ENCODE data around the gene SPEF1. TPM values are rescaled to one million over a fixed set of nuclear protein-coding genes. Genes with fewer than 3 reads are reported as not detected.
A peak's percentile ranks its signal among the peaks of the same experiment; 100 is the strongest.

The SPEF1 gene
- total and polyA plus RNA-seq, 2 of the 4 experiments (the other 2 are of a cell fraction) = 0.15 TPM; not detected in 1

- BruUV-seq (replicated peaks) = no TSS peak
- H3K4ac ChIP-seq (ENCODE audit: low read depth, low read length) = no peak overlapping the region
- POLR2A ChIA-PET (ENCODE audit: unreplicated experiment) = no interaction called here
- H3K9me3 ChIP-seq (ENCODE audit: control insufficient read depth, insufficient read depth, low read length) = no peaks in the 10 kb centered on the region
- peaks cover 31% of the 10 kb centered on the region for H3K4me1 ChIP-seq (ENCODE audit: control insufficient read depth, insufficient read depth, low read length)
- no peak for ATAC-seq (ENCODE audit: low read depth)
- CTCF ChIA-PET = no interaction called here
- WGBS, 2 experiments (ENCODE audit: extremely low coverage in 2 of 2, insufficient read length in 1 of 2) = 100% methylated on average over 3 of the region's 8 CpGs; no CpG with 5 or more reads in 1 of the 2 experiments
- no peak overlapping the region for H2BK5ac ChIP-seq (ENCODE audit: low read depth, low read length, poor library complexity, severe bottlenecking)
- intact Hi-C loops (cut with micrococcal nuclease) = no loop called here
- H2BK20ac ChIP-seq (ENCODE audit: low read depth, low read length) = no peak overlapping the region
- TF ChIP-seq MAFK (IDR thresholded peaks at IDR 0.05; ENCODE audit: low read depth, low read length) (no peak), CEBPB (IDR thresholded peaks at IDR 0.05; ENCODE audit: low read depth, low read length) (no peak), USF2 (IDR thresholded peaks at IDR 0.05; ENCODE audit: low read depth, low read length) (no peak), CTCF (conservative IDR thresholded peaks at IDR 0.05; ENCODE audit: low read depth, low read length) (no peak), RCOR1 (IDR thresholded peaks at IDR 0.05; ENCODE audit: insufficient replicate concordance, low read length) (no peak), SMC3 (IDR thresholded peaks at IDR 0.05; ENCODE audit: low read depth, low read length) (no peak), BHLHE40 (IDR thresholded peaks at IDR 0.05; ENCODE audit: low read depth, low read length) (no peak), POLR2A (IDR thresholded peaks at IDR 0.05; ENCODE audit: low read depth, low read length) (no peak), RAD21 (IDR thresholded peaks at IDR 0.05; ENCODE audit: low read length) (no peak), MAZ (IDR thresholded peaks at IDR 0.05; ENCODE audit: borderline replicate concordance, low read depth, low read length) (no peak), ELK1 (IDR thresholded peaks at IDR 0.05; ENCODE audit: borderline replicate concordance, low read depth, low read length) (no peak), FOS (IDR thresholded peaks at IDR 0.05; ENCODE audit: low read depth, low read length) (no peak), CHD1 (IDR thresholded peaks at IDR 0.05; ENCODE audit: low read depth, low read length) (no peak), RFX5 (IDR thresholded peaks at IDR 0.05; ENCODE audit: low read depth, low read length) (no peak), MXI1 (IDR thresholded peaks at IDR 0.05; ENCODE audit: borderline replicate concordance, low read depth, low read length) (no peak), NFE2L2 (IDR thresholded peaks at IDR 0.05; ENCODE audit: low read depth, low read length) (no peak)
- H3K14ac ChIP-seq (replicated peaks; ENCODE audit: low read depth, low read length) = no peak overlapping the region
- in situ Hi-C loops (cut with MboI; ENCODE audit: low sequenced_read_pairs) = no loop called here
- H3K18ac ChIP-seq (ENCODE audit: low read depth, low read length) = no peak overlapping the region
- no peak overlapping the region for H3K27ac ChIP-seq (ENCODE audit: insufficient read depth, low read length)
- H3K4me2 ChIP-seq (ENCODE audit: low read depth, low read length) = no peak overlapping the region
- H2AK5ac ChIP-seq (ENCODE audit: low read depth, low read length) = no peak overlapping the region
- no peak overlapping the region for H3K56ac ChIP-seq (ENCODE audit: extremely low read depth, insufficient read depth, low read length)
- peaks cover 68% of the 10 kb centered on the region for H3K36me3 ChIP-seq (ENCODE audit: control insufficient read depth, insufficient read depth, low read length)
- no peak overlapping the region for H3K4me3 ChIP-seq (ENCODE audit: insufficient read depth, low read depth, low read length)
- DNase-seq = no peak
- H2BK15ac ChIP-seq (ENCODE audit: low read depth, low read length) = no peak overlapping the region
- H4K20me1 ChIP-seq (ENCODE audit: insufficient read depth, low read length) = no peaks in the 10 kb centered on the region
- H4K91ac ChIP-seq (ENCODE audit: insufficient read depth, low read depth, low read length) = no peak overlapping the region
- no peak overlapping the region for H3K9ac ChIP-seq (ENCODE audit: low read depth, low read length)
- H3K23ac ChIP-seq (ENCODE audit: low read depth, low read length) = no peak overlapping the region
- peaks cover 43 to 91% of the 10 kb centered on the region in 2 experiments for H3K79me1 ChIP-seq (ENCODE audit: low read depth in 1 of 2, low read length in 2 of 2)
- no peak overlapping the region for H2AFZ ChIP-seq (replicated peaks; ENCODE audit: low read length, poor library complexity)
- H4K5ac ChIP-seq (ENCODE audit: low read depth, low read length) = no peak overlapping the region
- peak overlapping the region; percentile 48 for H2AK9ac ChIP-seq (replicated peaks; ENCODE audit: low read depth, low read length, poor library complexity)
- H2BK120ac ChIP-seq (ENCODE audit: low read depth, low read length) = no peak overlapping the region
- no peak overlapping the region for H4K8ac ChIP-seq (ENCODE audit: low read depth in 2 of 2, low read length in 2 of 2)
- dilution Hi-C loops (cut with HindIII; ENCODE audit: low sequenced_read_pairs, unreplicated experiment) = no loop called here
- H3K27me3 ChIP-seq (ENCODE audit: control insufficient read depth, insufficient read depth, low read length) = no peaks in the 10 kb centered on the region
- H3K9me1 ChIP-seq (ENCODE audit: insufficient read depth, low read length) = peaks cover 33% of the 10 kb centered on the region
Measured at GRCh38 chr20:3800878-3801260, 19.6 kb upstream of the SPEF1 start.

All from IMR-90 (cell line).